RWPE1 (cell line): ENCODE data around the gene SLC7A9.

ENCODE experiments used
- CTCF ChIA-PET: fragments of 350-600 bp; sonication (Branson Sonifier 250); formaldehyde crosslinking; extraction: SDS; loops from one replicate; lab custom pipeline; 2021; lab: Yijun Ruan, JAX
- POLR2A ChIA-PET: fragments of 400-600 bp; formaldehyde crosslinking; extraction: SDS; loops from one replicate; lab custom pipeline; 2020; ENCODE audit warnings: antibody characterized with exemption; ENCODE audit not compliant: low non-redundant PET; lab: Yijun Ruan, JAX
- DNase-seq: peaks from one replicate; pipeline ENCODE4 v3.0.0; 2012; ENCODE audit warnings: low spot score
- H3K27ac ChIP-seq: fragments of 450-650 bp; 2 replicates; pipeline ENCODE4 v1.5.1; 2017
- TF ChIP-seq, protein P1 (sequence below): fragments of 450-650 bp; conservative IDR thresholded peaks from 2 replicates; pipeline ENCODE4 v1.5.1; 2017; ENCODE audit warnings: low read depth, mild to moderate bottlenecking

SLC7A9 gene

DNA sequence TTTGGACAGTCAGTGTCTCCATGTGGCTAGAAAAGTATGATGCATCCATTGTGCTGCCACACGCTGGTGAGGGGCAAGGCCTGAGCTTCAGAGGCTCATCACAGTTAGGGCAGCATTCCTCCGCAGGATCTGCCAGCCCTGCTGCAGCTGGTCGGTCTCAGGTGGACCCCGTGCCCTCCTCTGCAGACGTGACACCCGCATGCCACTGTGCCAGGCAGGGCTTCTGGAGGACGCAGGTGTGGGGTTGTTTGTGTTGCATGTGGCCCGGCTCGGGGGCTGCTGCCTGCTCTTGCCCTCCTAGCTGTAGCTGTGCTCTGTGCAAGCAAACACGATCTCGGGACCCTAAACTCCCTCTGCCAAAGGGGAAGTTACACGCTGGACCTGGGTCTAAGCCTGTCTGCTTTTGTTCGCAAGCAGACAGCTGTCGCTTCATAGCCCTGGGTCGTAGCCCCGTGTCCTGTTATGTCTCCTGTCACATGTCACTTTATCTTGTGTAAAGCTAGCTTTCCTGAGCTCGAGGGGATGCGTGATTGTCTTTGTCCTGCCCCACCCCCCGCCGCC is 45.3 kb downstream of the SLC7A9 start:
- ChIA-PET POLR2A (no interaction called here), CTCF (no interaction called here)
- H3K27ac ChIP-seq = no peak overlapping the region
- DNase-seq = no peak
- TF ChIP-seq, protein P1, sequence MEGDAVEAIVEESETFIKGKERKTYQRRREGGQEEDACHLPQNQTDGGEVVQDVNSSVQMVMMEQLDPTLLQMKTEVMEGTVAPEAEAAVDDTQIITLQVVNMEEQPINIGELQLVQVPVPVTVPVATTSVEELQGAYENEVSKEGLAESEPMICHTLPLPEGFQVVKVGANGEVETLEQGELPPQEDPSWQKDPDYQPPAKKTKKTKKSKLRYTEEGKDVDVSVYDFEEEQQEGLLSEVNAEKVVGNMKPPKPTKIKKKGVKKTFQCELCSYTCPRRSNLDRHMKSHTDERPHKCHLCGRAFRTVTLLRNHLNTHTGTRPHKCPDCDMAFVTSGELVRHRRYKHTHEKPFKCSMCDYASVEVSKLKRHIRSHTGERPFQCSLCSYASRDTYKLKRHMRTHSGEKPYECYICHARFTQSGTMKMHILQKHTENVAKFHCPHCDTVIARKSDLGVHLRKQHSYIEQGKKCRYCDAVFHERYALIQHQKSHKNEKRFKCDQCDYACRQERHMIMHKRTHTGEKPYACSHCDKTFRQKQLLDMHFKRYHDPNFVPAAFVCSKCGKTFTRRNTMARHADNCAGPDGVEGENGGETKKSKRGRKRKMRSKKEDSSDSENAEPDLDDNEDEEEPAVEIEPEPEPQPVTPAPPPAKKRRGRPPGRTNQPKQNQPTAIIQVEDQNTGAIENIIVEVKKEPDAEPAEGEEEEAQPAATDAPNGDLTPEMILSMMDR = no peak

DNA sequence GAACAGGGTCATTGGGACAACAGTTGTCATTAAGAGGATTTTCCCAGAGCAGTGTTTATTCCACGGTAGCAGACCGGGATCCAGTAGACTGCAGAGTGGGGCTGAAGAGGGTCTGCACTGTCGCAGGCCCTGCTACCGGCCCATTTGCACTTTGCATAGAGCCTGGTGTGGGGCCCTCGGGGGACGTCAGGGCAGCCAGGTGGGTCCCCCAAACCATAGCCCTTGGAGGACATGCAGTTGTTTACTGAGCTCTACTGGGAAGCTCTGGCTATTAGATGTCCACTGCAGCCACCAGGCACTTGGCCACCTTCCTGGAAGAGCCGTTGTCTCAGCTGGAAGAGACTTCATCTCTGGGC is 45.8 kb downstream of the SLC7A9 start:
- TF ChIP-seq, protein P1 = no peak
- ChIA-PET CTCF (no interaction called here), POLR2A (no interaction called here)
- DNase-seq = no peak
- H3K27ac ChIP-seq = no peak overlapping the region

DNA sequence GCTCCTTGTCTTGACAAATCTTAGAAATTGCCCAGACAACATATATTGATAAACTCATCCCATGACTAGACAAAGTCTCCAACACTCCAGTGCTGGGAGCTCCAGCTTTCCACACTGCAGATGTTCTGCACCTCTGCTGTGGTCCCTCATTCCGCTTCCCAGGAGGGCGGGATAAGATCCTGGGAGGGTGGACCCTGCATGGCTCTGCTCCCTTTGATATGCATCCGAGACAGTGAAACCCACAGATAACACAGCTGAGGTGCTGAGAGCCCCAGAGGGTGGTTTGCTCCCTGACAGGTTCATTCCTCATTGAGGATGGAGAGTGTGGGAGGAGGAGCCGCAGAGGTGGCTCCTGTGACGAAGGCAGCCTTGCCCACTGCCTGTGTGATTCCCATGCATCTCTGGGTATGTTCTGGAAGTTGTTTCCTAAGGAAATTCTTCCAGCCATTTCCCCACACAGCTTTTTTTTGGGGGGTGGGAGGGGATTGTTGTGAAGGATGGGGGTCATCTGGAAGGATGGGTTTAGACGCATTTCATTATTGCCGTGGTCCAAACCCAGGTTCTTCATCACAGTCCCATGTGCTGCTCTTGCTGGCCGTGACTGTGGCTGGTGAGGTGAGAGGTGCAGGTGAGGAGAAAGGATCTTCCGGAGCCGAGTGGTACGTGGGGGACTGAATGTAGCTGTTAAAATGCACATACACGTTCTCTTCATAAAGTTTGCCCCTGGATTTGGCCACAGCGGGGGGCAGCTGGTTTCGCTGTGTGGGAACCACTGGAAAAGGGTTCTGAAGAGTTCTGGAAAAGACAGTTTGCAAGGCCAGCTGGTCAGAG is 46.4 kb downstream of the SLC7A9 start:
- ChIA-PET CTCF (no interaction called here), POLR2A (no interaction called here)
- H3K27ac ChIP-seq = no peak overlapping the region
- TF ChIP-seq, protein P1 = no peak
- no peak for DNase-seq

DNA sequence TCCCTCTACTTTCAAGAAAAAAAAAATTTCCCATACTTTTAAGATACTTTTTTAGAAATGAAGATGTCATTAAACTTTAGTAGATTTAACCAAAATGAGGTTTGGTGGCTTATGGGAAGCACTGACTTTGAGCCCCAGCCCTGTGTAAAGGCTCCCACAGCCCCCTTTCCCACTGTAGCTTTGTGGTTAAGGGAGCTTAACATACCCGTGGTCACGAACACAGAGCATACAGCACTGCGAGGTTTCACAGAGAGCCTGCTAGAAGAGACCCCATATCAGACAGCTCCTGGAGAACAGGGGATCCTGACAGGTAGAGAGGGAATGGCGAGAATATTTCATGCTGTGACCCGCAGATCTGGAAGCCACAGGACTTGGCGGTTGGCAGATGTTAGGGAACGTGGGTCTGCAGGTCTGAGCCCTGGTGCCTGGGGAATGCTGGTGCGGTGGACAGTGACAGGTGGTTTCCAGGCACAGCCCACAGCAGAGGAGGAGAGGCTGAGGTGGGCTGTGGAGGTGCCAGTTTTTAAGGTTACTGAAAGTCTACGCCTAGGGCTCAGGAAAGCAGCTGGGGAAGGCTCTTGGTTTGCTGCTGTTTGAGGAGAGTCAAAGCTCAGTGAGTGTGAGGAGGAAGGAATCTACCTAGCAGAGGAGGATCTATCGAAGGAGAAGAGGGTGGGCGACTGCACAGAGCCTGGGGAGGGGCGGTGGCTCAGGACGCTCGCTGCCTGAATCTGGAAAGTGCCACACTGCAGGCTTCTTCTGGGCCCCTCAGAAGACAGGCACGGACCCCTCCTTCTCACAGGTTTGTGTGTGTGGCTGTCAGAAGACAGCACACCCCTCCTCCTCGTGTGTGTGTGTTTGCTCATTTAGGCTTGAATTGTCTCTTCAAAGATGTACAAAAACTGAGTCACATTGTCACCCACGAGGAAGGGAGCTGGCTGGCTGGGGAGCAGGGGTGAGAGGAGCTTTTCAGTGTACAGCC is 49.9 kb downstream of the SLC7A9 start:
- DNase-seq = no peak
- TF ChIP-seq, protein P1 = no peak
- H3K27ac ChIP-seq = no peak overlapping the region
- ChIA-PET CTCF (no interaction called here), POLR2A (no interaction called here)

DNA sequence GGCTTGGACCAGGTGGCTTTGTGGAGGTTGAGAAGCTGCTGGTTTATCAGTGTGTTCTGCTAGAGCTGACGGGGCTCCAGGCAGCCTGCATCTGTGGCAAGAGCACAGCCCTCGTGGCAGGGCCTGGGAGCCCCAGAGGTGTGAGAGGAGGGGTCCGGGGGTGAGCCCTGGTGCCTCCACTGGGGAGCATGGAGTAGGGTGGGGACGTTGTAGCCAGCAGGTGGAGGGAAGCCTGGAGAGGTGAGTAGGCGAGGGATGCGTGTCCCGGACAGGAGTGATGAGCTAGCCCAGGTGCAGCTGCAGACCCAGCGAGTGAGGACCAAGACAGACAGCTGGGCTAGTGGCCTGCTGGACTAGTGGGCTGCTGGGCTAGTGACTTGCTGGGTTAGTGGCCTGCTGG is 51.0 kb downstream of the SLC7A9 start:
- CTCF ChIA-PET = no interaction called here
- TF ChIP-seq, protein P1 = no peak
- POLR2A ChIA-PET = no interaction called here
- no peak overlapping the region for H3K27ac ChIP-seq
- DNase-seq = no peak
